Caco-2 (cell line): ENCODE measurements around the gene KLHL24. TPM values are rescaled to one million over a fixed set of nuclear protein-coding genes. Genes with fewer than 3 reads are reported as not detected.

Experiments used
- BruUV-seq: library from RNA; stranded (reverse); fragments of 400-500 nt; replicated peaks from 2 replicates; lab custom pipeline; 2021; lab: Mats Ljungman, UMichigan
- CTCF ChIA-PET: fragments of 300-600 bp; sonication (Branson Sonifier 250); formaldehyde crosslinking; loops from one replicate; lab custom pipeline; 2022; ENCODE audit warnings: antibody characterized with exemption; lab: Charles Lee
- POLR2A ChIA-PET: fragments of 300-600 bp; sonication (Branson Sonifier 250); formaldehyde crosslinking; loops from one replicate; lab custom pipeline; 2022; ENCODE audit warnings: antibody characterized with exemption; lab: Charles Lee
- DNase-seq, 2 experiments: peaks; one replicate each; pipeline versions ENCODE4 v3.0.0 to v3.0.0-alpha.2; 2020 to 2022
- H3K27me3 ChIP-seq: replicated peaks from 2 replicates; pipeline ENCODE4 v1.6.0; 2011; ENCODE audit warnings: low read length; ENCODE audit not compliant: control insufficient read depth, insufficient read depth
- H3K36me3 ChIP-seq: 2 replicates; pipeline ENCODE4 v1.5.1; 2011; ENCODE audit warnings: low read length; ENCODE audit not compliant: control insufficient read depth, insufficient read depth
- H3K4me1 ChIP-seq: fragments of 250-450 bp; sonication (Bioruptor Pico); 2 replicates; pipeline ENCODE4 v1.5.1; 2020; ENCODE audit warnings: mild to moderate bottlenecking
- H3K4me3 ChIP-seq: 2 replicates; pipeline ENCODE4 v1.5.1; 2011; ENCODE audit warnings: low read depth, mild to moderate bottlenecking, control low read depth, low read length
- H3K9me3 ChIP-seq: fragments of 250-450 bp; sonication (Bioruptor Pico); 2 replicates; pipeline ENCODE4 v1.5.1; 2020; ENCODE audit warnings: mild to moderate bottlenecking, moderate library complexity
- H3K27ac Mint-ChIP-seq: one replicate; pipeline ENCODE4 v1.8.0; 2022; ENCODE audit warnings: mixed read lengths; ENCODE audit not compliant: unreplicated experiment
- H3K27me3 Mint-ChIP-seq: one replicate; pipeline ENCODE4 v1.8.0; 2022; ENCODE audit warnings: mixed read lengths; ENCODE audit not compliant: insufficient read depth, unreplicated experiment
- H3K36me3 Mint-ChIP-seq: one replicate; pipeline ENCODE4 v1.8.0; 2022; ENCODE audit warnings: mild to moderate bottlenecking, mixed read lengths; ENCODE audit not compliant: insufficient read depth, unreplicated experiment
- H3K4me1 Mint-ChIP-seq: one replicate; pipeline ENCODE4 v1.8.0; 2022; ENCODE audit warnings: low read depth, mixed read lengths; ENCODE audit not compliant: unreplicated experiment
- H3K4me3 Mint-ChIP-seq: one replicate; pipeline ENCODE4 v1.8.0; 2022; ENCODE audit warnings: mild to moderate bottlenecking, moderate library complexity, mixed read lengths; ENCODE audit not compliant: unreplicated experiment
- H3K9me3 Mint-ChIP-seq: one replicate; pipeline ENCODE4 v1.8.0; 2022; ENCODE audit warnings: mixed read lengths; ENCODE audit not compliant: unreplicated experiment
- CTCF ChIP-seq, 2 experiments: fragments of 200-600 bp in 1 of 2; IDR thresholded peaks; 1 replicate in 1 of 2; 2 replicates in 1 of 2; pipeline versions ENCODE4 v1.5.1 to v1.8.0; 2011 to 2022; ENCODE audit warnings: antibody characterized with exemption in 1 of 2, control low read depth in 1 of 2, inconsistent platforms in 1 of 2, low read depth in 1 of 2, low read length in 1 of 2, mild to moderate bottlenecking in 1 of 2, moderate library complexity in 1 of 2; ENCODE audit not compliant: insufficient read depth in 1 of 2, severe bottlenecking in 1 of 2, unreplicated experiment in 1 of 2
- intact Hi-C: fragments of 100-400 bp; cut with micrococcal nuclease; formaldehyde crosslinking; loops from one replicate; pipeline ENCODE4 v1.10.0; 2022; ENCODE audit not compliant: unreplicated experiment
- total RNA-seq: library from RNA; stranded (reverse); gene quantifications from 2 replicates; pipeline ENCODE4 v1.2.3, GENCODE V29; 2022

Gene KLHL24
- total RNA-seq, 1 experiment from 2014 or later: 17.6 TPM

- DNase-seq: no peak
- H3K9me3 Mint-ChIP-seq: no peaks in the 10 kb centered on the region
- ChIA-PET CTCF (interaction anchor here (0.7 kb wide), 1 partner anchor 10 kb away, joined by 5 read pairs; no protein-coding TSS in a partner anchor), POLR2A (no interaction called here)
- no peaks in the 10 kb centered on the region for H3K36me3 ChIP-seq
- H3K9me3 ChIP-seq: no peaks in the 10 kb centered on the region
- H3K36me3 Mint-ChIP-seq: no peaks in the 10 kb centered on the region
- no peaks in the 10 kb centered on the region for H3K4me1 Mint-ChIP-seq
- TF ChIP-seq CTCF (IDR thresholded peaks at IDR 0.05; ENCODE audit: insufficient read depth in 1 of 2, low read depth in 1 of 2, low read length in 1 of 2, severe bottlenecking in 1 of 2, unreplicated experiment in 1 of 2): no peak
- H3K4me1 ChIP-seq: no peaks in the 10 kb centered on the region
- H3K4me3 ChIP-seq: no peak overlapping the region
- no TSS peak for BruUV-seq
- H3K27me3 ChIP-seq: no peaks in the 10 kb centered on the region
- intact Hi-C loops: no loop called here
- no peaks in the 10 kb centered on the region for H3K27me3 Mint-ChIP-seq
- no peak overlapping the region for H3K27ac Mint-ChIP-seq
- no peak overlapping the region for H3K4me3 Mint-ChIP-seq
Measured at GRCh38 chr3:183590442-183590841, 45.0 kb upstream of the KLHL24 start.

- CTCF ChIA-PET: no interaction called here
- no peak overlapping the region for H3K4me3 ChIP-seq
- Mint-ChIP-seq H3K4me3 (no peak overlapping the region), H3K27me3 (no peaks in the 10 kb centered on the region), H3K9me3 (no peaks in the 10 kb centered on the region), H3K27ac (no peak overlapping the region), H3K36me3 (no peaks in the 10 kb centered on the region), H3K4me1 (no peaks in the 10 kb centered on the region)
- DNase-seq: no peak
- TF ChIP-seq CTCF (IDR thresholded peaks at IDR 0.05; ENCODE audit: insufficient read depth in 1 of 2, low read depth in 1 of 2, low read length in 1 of 2, severe bottlenecking in 1 of 2, unreplicated experiment in 1 of 2): no peak
- H3K4me1 ChIP-seq: no peaks in the 10 kb centered on the region
- H3K36me3 ChIP-seq: no peaks in the 10 kb centered on the region
- POLR2A ChIA-PET: no interaction called here
- H3K27me3 ChIP-seq: no peaks in the 10 kb centered on the region
- intact Hi-C loops: no loop called here
- no TSS peak for BruUV-seq
- no peaks in the 10 kb centered on the region for H3K9me3 ChIP-seq
Measured at GRCh38 chr3:183591881-183592521, 43.4 kb upstream of the KLHL24 start.

GRCh38 chr3:183592821-183593220, 42.6 kb upstream of the KLHL24 start:
- no peak overlapping the region for H3K4me3 Mint-ChIP-seq
- Histone ChIP-seq H3K4me1 (no peaks in the 10 kb centered on the region), H3K36me3 (no peaks in the 10 kb centered on the region), H3K9me3 (peaks cover 6% of the 10 kb centered on the region; the same call in 1 of the 2 replicates), H3K4me3 (no peak overlapping the region), H3K27me3 (no peaks in the 10 kb centered on the region)
- H3K9me3 Mint-ChIP-seq: peaks cover 3% of the 10 kb centered on the region
- no peak for TF ChIP-seq CTCF (IDR thresholded peaks at IDR 0.05; ENCODE audit: insufficient read depth in 1 of 2, low read depth in 1 of 2, low read length in 1 of 2, severe bottlenecking in 1 of 2, unreplicated experiment in 1 of 2)
- POLR2A ChIA-PET: no interaction called here
- intact Hi-C loops: no loop called here
- DNase-seq: no peak
- no TSS peak for BruUV-seq
- H3K36me3 Mint-ChIP-seq: no peaks in the 10 kb centered on the region
- no peaks in the 10 kb centered on the region for H3K4me1 Mint-ChIP-seq
- CTCF ChIA-PET: no interaction called here
- no peak overlapping the region for H3K27ac Mint-ChIP-seq
- H3K27me3 Mint-ChIP-seq: no peaks in the 10 kb centered on the region
